NOMO-1 (cell line): ENCODE results near the gene GALR1.

Experiments used
- DNase-seq, 2 experiments: peaks; one replicate each; lab custom pipeline; 2025; ENCODE audit not compliant: unreplicated experiment in 2 of 2; lab: John Stamatoyannopoulos, UW

The GALR1 gene

DNA sequence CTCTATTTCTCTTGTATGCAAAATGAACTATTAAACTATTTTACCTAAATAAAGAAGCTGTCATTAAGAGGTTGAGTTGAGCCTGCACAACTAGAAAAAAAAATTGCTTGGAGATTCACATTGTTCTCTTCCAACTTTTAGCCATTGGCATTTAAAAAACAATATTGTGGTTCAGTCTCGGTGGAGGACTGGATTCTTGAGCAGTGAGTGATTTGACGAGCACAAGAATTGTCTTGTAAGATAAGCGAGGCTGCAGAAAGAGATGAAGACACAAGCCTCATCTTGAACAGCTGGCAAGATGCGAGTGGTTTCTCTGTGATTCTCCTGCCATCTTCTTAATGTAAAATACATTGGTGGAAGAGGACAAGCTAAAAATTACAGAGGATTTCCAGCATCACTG, 67.0 kb downstream of the GALR1 start:
- no peak for DNase-seq

GRCh38 chr18:77320971-77321559, 71.4 kb downstream of the GALR1 start:
- DNase-seq = no peak

GRCh38 chr18:77321823-77322805, 72.5 kb downstream of the GALR1 start:
- DNase-seq = no peak

DNA sequence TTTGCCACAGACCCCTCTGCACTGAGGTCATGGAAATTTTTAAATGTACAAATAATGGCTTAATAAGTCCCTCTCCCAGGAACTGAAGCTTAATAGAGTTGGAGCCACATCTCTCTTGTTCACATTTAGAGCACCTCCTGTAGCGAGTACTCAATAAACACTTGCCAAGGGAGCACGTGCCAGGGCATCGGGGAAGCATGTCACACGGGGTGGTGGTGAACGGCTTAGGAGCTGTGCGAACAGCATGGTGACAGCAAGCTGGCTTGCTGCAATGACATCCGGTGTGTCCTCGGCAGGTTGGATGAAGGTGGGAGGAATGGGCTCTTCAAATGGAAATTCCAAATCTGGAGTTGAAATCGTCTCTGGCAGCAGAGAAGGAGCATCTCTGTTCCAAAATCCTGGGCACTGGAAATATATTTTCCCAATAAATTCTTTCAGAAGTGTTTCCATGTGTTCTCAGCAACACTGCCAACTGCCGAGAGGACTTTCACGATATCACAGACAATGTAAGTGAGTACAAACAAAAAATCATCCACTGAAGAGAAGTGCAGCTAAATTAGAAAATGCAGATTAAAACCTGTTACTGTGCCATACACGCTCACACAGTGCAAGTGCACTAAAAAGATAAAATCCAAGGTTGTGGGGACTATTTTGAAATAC, 74.1 kb downstream of the GALR1 start:
- no peak for DNase-seq
